ENCODE results near the gene TMEM132D.
A peak's percentile ranks its signal among the peaks of the same experiment; 100 is the strongest.
"Not testable (repeated sequence)": the region's sequence is repeated elsewhere in the genome, so short reads cannot be mapped to it uniquely, and the experiment has no call there.

Gene TMEM132D

DNA sequence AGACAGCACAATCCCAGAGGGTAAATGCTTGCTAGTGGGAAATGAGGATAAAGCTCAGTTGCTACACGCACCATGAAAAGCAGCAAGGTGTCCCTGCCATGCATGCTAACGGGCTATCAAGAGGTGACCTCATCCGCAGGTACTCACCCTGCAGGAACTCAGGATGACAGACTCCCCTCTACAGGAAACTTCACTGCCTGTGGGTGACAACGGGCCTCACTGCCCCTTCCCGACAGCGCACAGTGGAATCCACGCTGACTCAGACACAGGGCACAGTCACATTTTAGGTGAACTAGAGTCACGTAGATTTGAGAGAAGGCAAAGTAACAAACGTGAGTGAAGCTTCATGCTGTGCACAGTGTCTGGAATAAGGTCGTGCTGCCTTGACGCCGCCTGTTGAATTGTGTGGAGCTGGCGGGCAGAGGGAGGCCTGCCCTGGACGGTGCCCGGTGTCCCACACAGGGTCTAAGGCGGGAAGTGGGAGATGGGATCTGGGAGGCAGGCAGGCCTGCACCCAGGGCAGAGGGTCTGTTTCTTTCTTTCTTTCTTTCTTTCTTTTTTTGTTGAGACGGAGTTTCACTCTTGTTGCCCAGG is 331.8 kb downstream of the TMEM132D start:
- DNase-seq: peak; percentile 76

DNA sequence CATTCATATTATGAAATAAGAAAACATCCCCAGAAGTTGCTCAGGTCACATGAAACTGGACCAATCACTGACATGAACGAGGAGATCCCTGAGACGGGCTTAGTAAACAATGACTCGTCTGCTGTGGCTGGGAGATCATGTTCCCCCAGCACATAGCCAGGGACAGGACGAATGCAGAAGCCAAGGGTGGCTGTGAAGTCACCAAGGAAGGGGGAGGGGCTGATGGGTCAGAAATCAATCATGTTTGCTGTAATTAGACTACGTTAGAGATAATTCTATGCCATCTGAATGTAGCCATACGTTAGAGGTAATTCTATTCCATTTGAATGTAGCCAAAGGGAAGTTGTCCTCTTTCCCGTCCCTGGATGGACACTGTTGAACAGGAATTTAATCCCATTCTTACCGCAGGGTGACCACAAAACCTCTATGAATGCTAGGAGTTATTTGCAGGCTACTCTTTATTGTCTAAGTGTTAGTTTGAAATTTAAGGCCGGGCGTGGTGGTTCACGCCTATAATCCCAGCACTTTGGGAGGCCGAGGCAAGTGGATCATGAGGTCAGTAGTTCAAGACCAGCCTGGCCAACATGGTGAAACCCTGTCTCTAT is 332.9 kb downstream of the TMEM132D start:
- peak; percentile 60 for DNase-seq

DNA sequence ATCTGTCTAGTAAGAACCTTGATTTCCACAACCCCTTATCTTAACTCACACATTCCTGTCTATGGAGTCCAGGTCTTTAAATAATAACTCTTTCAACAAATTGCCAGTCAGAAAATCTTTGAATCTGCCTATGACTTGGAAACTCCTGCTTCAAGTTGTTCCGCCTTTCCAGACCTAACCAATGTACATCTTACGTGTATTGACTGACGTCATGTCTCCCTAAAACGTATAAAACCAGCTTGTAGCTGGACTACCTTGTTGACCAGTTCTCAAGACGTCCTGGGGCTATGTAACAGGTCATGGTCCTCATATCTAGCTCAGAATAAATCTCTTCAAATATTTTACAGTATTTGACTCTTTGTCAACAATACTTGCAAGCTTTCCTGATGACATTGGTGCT is 337.0 kb downstream of the TMEM132D start:
- peak; percentile 30 for DNase-seq

DNA sequence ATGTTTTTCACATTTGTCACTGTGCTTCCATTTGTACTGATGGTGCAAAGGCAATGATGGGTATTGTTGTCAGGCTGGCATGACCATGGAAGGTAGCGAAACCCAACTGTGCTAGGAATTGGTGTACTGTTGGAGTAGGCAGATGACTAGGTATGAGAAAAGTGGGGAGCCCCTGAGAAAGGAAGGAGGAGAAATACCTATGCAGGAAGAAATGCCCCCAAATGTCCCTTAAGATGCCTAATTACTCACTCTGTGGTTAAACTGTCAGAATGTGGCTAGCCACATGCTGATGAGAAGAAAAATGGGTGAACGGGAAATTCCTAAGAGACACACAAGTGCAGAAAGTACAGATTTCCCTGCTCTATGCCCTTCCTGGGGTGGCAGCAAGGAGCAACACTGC is 339.1 kb downstream of the TMEM132D start:
- peak; percentile 29 for DNase-seq

DNA sequence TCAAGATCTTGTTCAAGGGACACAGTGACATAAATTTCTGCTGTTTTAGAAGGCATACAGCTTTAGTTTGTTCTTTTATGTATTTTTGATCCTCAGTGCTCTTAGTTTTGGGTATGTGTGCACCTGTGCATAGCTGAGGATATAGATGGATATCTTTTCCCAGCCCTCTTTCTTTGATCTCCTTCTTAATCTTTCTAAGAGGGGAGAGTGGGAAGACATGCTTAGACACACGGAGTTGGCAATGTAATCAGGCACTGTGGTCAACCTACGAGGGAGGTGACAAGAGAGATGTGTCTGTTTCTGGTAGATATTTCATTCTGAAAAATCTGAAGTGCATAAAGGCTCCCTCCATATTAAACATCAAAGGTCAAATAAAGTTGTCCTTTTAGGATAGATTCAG is 340.6 kb downstream of the TMEM132D start:
- peak; percentile 5 for DNase-seq

DNA sequence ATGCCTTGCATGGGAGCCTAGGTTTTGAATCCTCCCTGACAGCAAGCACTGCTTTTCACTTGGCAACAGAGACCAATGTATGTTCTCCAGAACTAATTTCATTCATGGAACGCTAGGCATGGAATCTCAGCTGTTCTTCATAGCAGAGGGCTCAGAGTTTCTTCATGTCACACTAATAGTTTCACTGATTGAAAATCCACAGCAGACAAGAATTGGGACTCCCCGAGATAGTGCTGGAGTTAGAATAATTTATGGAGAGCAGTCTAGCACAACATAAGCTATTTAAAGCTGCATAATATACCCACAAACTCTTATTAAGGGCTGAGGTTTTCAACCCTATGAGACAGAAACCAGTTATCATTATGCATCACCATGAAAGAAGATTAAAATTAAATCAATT is 342.5 kb downstream of the TMEM132D start:
- peak; percentile 28 for DNase-seq

DNA sequence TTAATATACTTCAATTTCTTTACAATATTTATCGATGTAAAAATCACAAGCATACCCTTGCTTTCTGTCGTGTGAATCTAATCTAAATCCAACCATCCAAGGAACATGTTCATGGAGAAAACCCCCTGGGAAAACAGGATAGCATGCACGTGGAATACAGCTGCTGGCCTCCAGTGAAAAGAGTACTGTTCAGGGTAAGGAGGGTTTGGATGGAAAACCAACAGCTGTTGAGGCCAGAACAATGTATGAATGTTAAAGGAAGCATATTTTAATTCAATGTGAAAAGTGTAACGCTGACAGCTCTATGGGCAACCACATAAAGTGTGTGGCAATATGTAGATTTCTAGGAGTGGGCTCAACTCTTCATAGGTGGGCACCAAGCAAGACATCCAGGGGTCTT is 344.0 kb downstream of the TMEM132D start:
- peak; percentile 10 for DNase-seq

DNA sequence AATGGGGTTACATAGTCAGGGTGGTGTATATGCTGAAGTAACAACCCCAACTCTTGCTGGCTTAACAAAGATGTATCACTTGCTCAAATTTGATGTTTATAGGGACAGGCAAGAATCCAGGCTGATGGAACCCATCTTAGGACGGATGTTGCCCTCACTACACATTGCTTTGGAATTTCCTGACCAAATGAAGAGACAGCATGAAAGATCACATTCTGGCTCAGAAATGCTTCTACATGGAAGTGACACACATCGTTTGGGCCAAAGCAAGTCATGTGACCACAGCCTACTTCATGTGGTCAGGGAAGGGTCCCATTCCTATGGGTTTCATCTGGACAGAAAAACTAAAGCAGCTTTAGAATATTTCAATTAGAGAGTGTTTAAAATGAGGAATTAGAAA is 345.8 kb downstream of the TMEM132D start:
- DNase-seq: peak; percentile 37

DNA sequence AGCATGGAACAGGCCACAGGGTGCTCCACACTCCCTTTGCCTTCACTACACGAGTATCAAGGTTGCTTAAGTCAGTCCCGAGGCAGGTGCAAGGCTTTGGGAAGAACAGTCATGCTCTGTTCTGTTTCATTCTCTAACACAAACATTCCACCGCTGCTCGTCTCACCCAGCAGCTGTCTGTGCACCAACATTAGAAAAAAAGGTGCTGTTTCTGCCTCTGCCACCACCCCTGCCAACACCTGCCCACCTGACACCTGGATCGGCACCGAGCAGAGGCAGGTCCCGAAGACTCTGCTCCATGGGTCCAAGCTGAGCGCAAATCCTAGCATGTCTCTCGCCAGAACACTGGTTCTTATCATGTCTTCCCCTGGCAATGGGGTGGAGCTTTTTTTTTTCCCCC is 347.7 kb downstream of the TMEM132D start:
- peak; percentile 43 for DNase-seq

DNA sequence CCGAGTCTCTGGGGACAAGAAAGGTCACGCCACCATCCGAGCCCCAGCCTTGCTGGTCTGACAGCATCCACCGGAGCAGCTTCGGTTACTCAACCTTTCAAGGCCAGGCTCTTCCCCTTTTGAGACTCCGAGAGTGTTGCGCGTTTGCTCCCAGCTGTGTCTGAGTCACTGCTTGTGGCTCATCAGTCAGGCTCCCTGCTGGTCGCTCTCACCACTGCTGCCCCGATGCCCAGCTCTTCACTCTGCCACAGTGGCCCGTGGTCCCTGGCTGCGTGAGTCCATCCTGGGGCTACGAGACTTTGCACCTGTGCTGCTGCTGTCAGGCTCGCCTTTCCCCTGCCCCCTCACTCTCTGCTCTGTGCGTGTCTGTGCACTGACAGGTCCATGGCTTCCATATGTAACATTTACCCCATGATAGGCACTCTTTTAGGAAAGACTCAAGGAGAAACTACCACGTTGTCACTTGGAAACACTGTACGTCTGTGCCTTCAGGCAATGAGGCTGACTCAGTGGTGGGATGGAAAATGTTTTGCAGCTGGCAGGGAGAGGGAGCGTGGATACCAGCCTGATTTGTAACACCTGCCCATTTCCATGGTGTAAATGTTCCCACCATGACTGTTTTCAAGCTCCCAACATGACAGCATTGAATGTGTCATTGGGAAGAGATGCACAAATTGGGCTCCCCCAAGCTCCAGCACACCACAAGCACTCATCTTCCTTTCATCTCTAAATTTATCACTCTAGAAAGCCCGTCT is 350.7 kb downstream of the TMEM132D start:
- DNase-seq: no peak

DNA sequence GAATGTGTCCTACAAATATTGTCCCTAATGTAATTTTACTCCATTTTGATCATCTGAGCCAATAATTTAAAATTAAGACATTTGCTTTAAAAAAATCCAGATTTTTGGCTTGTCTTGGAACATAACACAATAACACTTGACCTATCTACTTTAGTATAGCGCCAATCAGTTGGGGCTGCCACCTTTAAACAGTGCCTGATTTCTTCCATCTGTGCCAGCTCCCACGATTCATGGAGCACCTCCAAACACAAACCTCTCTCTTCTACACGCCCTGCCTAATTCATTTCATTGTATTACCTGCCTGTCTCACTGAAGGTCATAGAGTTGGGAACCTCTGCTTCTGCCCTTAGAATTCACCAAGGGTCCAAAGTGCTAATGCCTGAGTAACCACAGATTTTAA is 352.4 kb downstream of the TMEM132D start:
- DNase-seq: no peak

DNA sequence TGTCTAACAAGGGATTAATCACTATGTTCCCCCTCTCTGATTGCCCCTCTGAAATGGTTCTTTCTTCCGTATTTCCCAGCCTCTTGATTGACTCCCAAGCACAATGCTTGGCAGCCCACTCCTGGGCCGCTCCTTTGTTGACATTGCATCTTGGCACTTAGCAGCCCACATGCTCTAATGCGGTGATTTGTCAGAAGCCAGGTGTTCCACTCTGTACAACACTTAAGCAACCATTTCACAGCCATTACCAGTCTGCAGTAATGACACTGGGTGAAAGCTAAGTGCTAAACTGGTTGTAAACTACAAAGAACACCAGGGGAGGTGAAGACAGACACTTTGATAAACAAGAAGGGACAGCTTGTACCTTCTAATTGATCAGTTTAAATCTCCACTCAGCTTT is 353.5 kb downstream of the TMEM132D start:
- DNase-seq: no peak

DNA sequence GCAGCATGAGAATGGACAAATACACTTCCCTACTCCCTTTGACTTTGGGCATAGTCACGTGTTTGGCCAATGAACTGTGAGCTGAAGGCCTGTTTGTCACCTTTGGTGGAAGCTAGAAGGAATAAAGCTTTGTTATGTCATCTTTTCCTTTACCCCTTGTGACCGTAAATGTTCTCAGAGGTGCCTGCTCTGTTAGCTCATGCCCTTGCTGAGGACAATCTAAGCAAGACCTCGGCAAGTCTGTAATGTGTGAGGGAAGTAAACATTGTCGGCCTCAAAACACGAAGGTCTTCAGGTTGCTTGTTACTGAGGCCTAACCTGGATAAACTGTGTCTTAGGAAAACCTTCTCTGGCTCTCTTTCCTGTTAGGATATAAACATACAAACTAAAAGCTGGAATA is 354.2 kb downstream of the TMEM132D start:
- no peak for DNase-seq

DNA sequence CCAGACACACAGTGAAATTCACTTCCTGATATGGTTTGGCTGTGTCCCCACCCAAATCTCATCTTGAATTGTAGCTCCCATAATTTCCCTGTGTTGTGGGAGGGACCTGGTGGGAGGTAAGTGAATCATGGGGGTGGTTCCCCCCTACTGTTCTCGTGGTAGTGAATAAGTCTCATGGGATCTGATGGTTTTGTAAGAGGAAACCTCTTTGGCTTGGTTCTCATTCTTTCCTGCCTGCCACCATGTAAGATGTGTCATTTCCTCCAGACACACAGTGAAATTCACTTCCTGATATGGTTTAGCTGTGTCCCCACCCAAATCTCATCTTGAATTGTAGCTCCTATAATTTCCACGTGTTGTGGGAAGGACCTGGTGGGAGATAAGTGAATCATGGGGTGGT is 354.8 kb downstream of the TMEM132D start:
- DNase-seq: not testable (repeated sequence)

DNA sequence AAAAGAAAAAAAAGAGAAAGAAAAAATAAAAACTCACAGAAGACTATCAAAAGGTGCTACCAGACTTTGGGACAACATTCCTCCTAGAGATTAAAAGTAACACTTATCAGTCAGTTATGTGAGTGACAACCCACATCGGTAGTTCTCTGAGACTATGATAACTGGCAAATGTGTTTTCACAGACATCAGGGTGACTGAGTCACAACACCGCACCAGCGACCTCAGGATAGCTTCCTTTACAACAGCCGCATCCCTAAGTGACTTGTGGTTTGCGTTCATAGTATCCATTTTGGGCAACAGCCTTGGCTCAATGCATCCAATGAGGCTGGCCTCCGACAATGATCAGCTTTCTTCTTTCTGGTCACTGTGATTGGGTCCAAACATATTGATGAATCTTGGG is 359.1 kb downstream of the TMEM132D start:
- no peak for DNase-seq

DNA sequence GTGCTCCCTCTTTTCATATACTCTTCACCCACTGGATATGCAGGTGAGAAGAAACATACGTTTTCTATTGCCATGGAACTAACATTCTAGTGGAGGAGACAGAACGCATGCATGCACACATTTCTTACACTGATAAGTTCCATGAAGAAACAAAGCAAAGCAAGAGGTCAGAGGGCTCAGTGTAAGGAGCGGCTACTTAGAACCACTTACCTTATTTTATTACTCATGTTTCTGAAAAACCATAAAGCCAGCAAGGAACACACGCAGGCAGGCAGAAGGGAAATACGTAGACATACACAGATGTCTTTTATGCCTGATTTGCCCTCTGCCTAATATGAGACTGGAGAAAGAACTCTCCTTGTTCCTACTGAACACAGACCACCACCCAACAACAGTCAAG is 362.9 kb downstream of the TMEM132D start:
- DNase-seq: no peak

DNA sequence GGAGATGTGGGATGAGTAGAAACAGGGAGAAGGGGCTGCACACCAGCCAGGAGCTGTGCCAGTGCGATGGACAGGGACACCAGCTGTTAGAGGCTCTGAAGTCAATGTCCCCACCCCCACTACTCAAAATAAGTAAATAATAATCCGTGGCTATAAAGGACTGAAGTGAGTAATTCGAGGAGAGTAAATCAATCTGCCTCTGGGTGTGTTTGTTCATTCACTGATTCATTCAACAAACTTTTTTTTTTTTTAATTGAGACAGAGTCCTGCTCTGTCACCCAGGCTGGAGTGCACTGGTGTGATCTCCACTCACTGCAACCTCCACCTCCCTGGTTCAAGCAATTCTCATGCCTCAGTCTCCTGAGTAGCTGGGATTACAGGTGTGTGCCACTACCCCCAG is 363.6 kb downstream of the TMEM132D start:
- no peak for DNase-seq

DNA sequence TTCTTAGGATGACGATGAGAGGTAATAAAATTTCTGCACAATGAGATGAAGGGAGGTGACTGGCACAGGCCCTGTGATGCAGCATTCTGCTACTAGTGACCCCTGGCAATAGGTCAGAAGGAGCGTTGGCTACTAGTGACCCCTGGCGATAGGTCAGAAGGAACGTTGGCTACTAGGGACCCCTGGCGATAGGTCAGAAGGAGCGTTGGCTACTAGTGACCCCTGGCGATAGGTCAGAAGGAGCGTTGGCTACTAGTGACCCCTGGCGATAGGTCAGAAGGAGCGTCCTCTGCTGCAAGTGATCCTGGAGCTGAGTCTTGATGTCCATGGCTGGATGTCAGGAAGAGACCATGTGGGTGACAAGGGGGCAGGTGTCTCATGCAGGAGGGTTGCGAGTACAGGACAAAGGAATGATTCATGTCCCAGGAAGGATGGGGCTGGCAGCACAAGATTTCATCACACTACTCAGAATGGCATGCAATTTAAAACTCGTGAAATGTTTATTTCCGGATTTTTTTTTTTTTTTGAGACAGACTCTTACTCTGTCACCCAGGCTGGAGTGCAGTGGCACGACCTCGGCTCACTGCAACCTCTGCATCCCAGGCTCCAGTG is 365.0 kb downstream of the TMEM132D start:
- not testable (repeated sequence) for DNase-seq

DNA sequence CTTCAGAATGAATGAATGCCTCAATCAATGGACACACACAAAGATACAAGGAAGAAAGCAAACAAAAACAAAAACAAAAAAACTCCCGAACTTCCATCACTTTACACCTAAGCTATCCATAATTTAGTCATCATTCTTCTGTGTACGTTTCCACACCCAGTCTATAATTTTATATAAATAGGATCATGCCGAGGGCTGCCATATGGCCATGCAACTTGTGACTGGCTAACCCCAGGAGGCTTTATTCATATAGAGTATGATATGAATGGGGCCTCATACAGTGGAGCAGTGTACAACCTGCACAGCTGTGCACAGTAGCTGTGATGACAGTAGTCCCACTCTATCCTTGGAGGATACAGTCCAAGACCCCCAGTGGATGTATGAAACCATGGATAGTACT is 365.7 kb downstream of the TMEM132D start:
- DNase-seq: no peak

DNA sequence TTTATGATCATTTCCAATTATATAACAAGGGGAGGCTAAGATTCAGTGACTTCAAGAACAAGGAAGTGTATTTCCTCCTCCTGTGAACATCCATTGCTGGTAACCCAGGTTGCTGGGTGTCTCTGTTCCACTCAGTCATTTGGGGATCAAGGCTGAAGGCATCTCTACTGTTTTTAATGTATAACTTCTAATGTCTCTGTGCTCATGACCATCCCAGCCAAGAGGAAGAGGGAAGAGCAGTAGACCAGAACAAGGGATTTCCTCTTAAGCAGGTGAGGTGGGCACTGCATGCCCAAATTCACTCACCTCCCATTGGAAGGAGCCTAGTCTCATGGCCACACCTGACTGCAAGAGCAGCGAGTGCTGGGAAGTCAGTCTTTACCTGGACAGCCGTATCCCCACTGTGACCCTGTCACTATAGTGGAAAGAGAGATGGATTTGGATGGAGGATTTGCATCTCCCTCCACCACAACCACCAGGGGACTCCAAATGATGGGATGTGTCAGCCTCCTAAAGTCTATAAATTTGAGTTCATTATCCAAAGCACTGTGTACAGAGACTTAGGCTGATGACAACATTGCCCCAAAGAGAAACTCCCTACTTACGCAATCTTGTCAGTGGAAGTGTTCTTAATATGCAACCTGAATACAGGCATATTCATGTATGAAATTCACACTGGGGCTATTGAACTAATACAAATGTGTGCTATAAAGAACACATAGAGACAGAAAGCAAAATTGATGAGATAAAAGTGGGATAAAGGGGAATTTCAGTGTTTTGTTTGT is 368.7 kb downstream of the TMEM132D start:
- no peak for DNase-seq

DNA sequence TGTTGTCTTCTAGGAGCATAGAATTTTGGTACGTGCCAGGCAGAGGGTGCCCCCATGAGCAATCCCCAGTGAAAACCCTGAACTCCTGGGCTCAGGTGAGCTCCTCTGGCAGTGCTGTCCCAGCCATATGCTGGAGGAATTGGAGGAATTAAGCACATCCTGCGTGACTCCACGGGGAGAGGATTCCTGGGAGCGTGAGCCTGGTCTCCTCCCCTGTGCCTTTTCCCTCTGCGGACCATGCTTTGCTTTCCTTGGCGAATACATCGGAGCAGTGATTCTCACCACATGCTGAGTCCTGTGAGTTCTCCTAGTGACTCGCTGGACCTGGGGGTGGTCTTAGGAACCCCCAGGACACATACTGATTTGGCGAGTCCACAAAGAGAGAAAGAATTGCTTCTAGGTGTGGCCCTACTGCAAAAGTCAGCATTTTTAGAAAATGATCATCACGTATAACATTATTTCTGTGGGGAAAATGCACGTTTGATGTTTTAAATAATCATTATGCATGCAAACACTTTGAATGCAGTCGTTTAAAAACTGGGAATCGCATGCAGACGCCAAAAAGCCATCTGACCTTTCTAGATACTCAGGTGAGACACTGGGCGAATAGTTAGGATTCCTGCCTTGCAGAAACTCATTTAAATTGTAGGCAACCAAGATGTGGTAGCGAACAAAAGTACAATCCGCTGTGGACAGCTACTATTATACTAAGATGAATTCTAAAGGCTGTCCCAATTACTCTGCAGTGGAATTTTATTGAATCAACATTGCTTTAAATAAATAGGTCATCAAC is 370.9 kb downstream of the TMEM132D start:
- peak; percentile 63 for DNase-seq

DNA sequence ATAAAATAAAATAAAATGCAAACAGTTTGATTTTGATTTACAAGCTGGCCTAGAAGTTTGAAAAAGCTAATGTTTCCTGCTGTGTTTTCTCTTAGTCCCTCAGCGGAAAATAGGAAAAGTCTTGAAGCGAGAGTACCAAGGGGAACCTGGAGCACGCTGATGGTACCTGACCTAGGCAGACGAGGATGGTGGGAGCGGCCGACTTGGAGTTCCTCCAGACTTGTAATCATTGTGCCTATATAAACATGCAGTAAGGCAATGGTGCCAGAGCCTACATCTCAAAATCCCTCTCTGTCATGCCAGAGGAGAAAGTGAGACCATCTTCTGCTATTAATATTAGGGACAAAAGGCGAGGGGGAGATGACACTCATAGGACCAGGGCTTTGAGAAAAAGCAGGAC is 371.7 kb downstream of the TMEM132D start:
- no peak for DNase-seq

All from islet precursor cell (in vitro differentiated cells).